MCF 10A (cell line): ENCODE data around the gene CYFIP2. TPM values are rescaled to one million over a fixed set of nuclear protein-coding genes. Genes with fewer than 3 reads are reported as not detected.

Experiments used
- BruUV-seq: library from RNA; stranded (reverse); fragments of 400-500 nt; replicated peaks from 2 replicates; lab custom pipeline; 2021; lab: Mats Ljungman, UMichigan
- CTCF ChIA-PET: fragments of 300-600 bp; sonication (Branson Sonifier 250); formaldehyde crosslinking; extraction: SDS; loops from one replicate; lab custom pipeline; 2021; ENCODE audit warnings: antibody characterized with exemption, inconsistent platforms; lab: Yijun Ruan, JAX
- POLR2A ChIA-PET: fragments of 300-600, 350-650 bp; sonication (Branson Sonifier 250); formaldehyde crosslinking; extraction: SDS; loops from one replicate; lab custom pipeline; 2020; ENCODE audit warnings: antibody characterized with exemption, inconsistent platforms; lab: Yijun Ruan, JAX
- DNase-seq: peaks from one replicate; pipeline ENCODE4 v3.0.0-alpha.2; 2018; ENCODE audit not compliant: unreplicated experiment
- H3K27ac Mint-ChIP-seq: one replicate; pipeline ENCODE4 v1.8.0; 2022; ENCODE audit warnings: mild to moderate bottlenecking, low read depth, mixed read lengths; ENCODE audit not compliant: unreplicated experiment
- H3K27me3 Mint-ChIP-seq: one replicate; pipeline ENCODE4 v1.8.0; 2022; ENCODE audit warnings: mixed read lengths; ENCODE audit not compliant: insufficient read depth, unreplicated experiment
- H3K36me3 Mint-ChIP-seq: one replicate; pipeline ENCODE4 v1.8.0; 2022; ENCODE audit warnings: mild to moderate bottlenecking, moderate library complexity, mixed read lengths; ENCODE audit not compliant: insufficient read depth, unreplicated experiment
- H3K4me1 Mint-ChIP-seq: one replicate; pipeline ENCODE4 v1.8.0; 2022; ENCODE audit warnings: mixed read lengths; ENCODE audit not compliant: insufficient read depth, unreplicated experiment
- H3K4me3 Mint-ChIP-seq: one replicate; pipeline ENCODE4 v1.8.0; 2022; ENCODE audit warnings: mild to moderate bottlenecking, moderate library complexity, mixed read lengths; ENCODE audit not compliant: unreplicated experiment
- H3K9me3 Mint-ChIP-seq: one replicate; pipeline ENCODE4 v1.8.0; 2022; ENCODE audit warnings: mixed read lengths; ENCODE audit not compliant: unreplicated experiment
- CTCF ChIP-seq: fragments of 200-600 bp; IDR thresholded peaks from one replicate; pipeline ENCODE4 v1.8.0; 2022; ENCODE audit warnings: antibody characterized with exemption, mild to moderate bottlenecking; ENCODE audit not compliant: unreplicated experiment
- intact Hi-C: fragments of 100-400 bp; cut with micrococcal nuclease; formaldehyde crosslinking; loops from 2 replicates; pipeline ENCODE4 v1.14.1; 2022
- total RNA-seq: library from RNA; stranded (reverse); gene quantifications from 2 replicates; pipeline ENCODE4 v1.2.3, GENCODE V29; 2022

CYFIP2 gene
- total RNA-seq, 1 experiment from 2014 or later, result 50.8 TPM

GRCh38 chr5:157312492-157312891 is 46.6 kb downstream of the CYFIP2 start:
- no peaks in the 10 kb centered on the region for H3K9me3 Mint-ChIP-seq
- peak; percentile 82 for TF ChIP-seq CTCF
- intact Hi-C loops, result loop anchor here (1.0 kb wide), 2 partner anchors 59 to 163 kb away; no protein-coding TSS in a partner anchor
- peak; percentile 67 for DNase-seq
- no peak overlapping the region for H3K27ac Mint-ChIP-seq
- BruUV-seq, result no TSS peak
- H3K36me3 Mint-ChIP-seq, result peaks cover 7% of the 10 kb centered on the region
- ChIA-PET POLR2A (interaction anchor here (1.4 to 1.5 kb wide), 2 partner anchors 58 to 60 kb away, joined by 4 read pairs; no protein-coding TSS in a partner anchor), CTCF (interaction anchor here (0.6 to 9.7 kb wide), 37 partner anchors 9 to 417 kb away, joined by 3 to 249 read pairs (median 4); partner anchors contain the start of gene CYFIP2)
- H3K4me1 Mint-ChIP-seq, result no peaks in the 10 kb centered on the region
- H3K4me3 Mint-ChIP-seq, result no peak overlapping the region
- H3K27me3 Mint-ChIP-seq, result no peaks in the 10 kb centered on the region

- H3K27ac Mint-ChIP-seq, result no peak overlapping the region
- TF ChIP-seq CTCF, result no peak
- ChIA-PET CTCF (interaction anchor here (0.8 to 2.0 kb wide), 2 partner anchors 20 to 60 kb away, joined by 5 read pairs; no protein-coding TSS in a partner anchor), POLR2A (no interaction called here)
- no peaks in the 10 kb centered on the region for H3K4me1 Mint-ChIP-seq
- no peaks in the 10 kb centered on the region for H3K27me3 Mint-ChIP-seq
- H3K36me3 Mint-ChIP-seq, result peaks cover 9% of the 10 kb centered on the region
- DNase-seq, result no peak
- no TSS peak for BruUV-seq
- no peak overlapping the region for H3K4me3 Mint-ChIP-seq
- intact Hi-C loops, result no loop called here
- H3K9me3 Mint-ChIP-seq, result no peaks in the 10 kb centered on the region
Measured at GRCh38 chr5:157322581-157322980, 56.7 kb downstream of the CYFIP2 start.

DNA sequence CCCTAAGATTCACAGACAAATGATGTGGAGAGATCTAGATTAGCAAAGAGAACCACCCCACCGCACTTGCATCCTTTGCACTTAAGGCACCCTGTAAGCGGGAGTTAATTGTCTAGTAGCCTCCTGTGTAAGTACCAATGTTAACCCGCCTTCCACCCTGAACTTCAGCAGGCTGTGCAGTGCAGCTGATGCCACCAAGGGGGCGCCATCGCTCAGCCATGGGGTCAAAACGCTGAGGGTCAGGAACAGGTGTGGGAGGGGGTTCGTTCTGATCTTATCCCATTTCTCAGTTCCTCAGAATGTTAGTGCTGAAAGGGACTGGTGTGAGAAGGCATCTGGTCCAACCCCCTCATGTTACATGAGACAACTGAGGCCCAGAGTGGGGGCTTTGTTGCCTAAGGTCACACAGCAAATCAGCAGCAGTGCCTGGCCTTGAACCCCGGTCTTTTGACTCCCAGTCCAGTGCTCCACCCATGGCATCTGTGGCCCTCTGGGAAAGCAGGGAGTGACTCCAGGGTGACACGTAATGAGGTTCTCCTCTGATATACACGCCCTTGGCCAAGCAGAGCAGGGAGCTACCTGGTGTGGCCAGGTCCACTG is 57.3 kb downstream of the CYFIP2 start:
- no TSS peak for BruUV-seq
- POLR2A ChIA-PET, result interaction anchor here (0.6 kb wide), 1 partner anchor 394 kb away, joined by 3 read pairs; no protein-coding TSS in a partner anchor
- DNase-seq, result no peak
- H3K27me3 Mint-ChIP-seq, result no peaks in the 10 kb centered on the region
- TF ChIP-seq CTCF, result no peak
- no peaks in the 10 kb centered on the region for H3K4me1 Mint-ChIP-seq
- no peak overlapping the region for H3K4me3 Mint-ChIP-seq
- CTCF ChIA-PET, result interaction anchor here (0.6 to 8.3 kb wide), 14 partner anchors 7 to 420 kb away, joined by 3 to 178 read pairs (median 8); partner anchors contain the start of gene LSM11
- peaks cover 12% of the 10 kb centered on the region for H3K36me3 Mint-ChIP-seq
- intact Hi-C loops, result no loop called here
- H3K27ac Mint-ChIP-seq, result no peak overlapping the region
- H3K9me3 Mint-ChIP-seq, result no peaks in the 10 kb centered on the region

GRCh38 chr5:157324237-157324636 is 58.3 kb downstream of the CYFIP2 start:
- ChIA-PET POLR2A (interaction anchor here (0.6 kb wide), 1 partner anchor 169 kb away, joined by 3 read pairs; no protein-coding TSS in a partner anchor), CTCF (interaction anchor here (0.6 to 8.3 kb wide), 15 partner anchors 8 to 419 kb away, joined by 3 to 178 read pairs (median 9); partner anchors contain the start of gene LSM11)
- H3K4me3 Mint-ChIP-seq, result no peak overlapping the region
- DNase-seq, result no peak
- peaks cover 14% of the 10 kb centered on the region for H3K36me3 Mint-ChIP-seq
- intact Hi-C loops, result no loop called here
- no peak overlapping the region for H3K27ac Mint-ChIP-seq
- no peaks in the 10 kb centered on the region for H3K4me1 Mint-ChIP-seq
- BruUV-seq, result no TSS peak
- no peaks in the 10 kb centered on the region for H3K27me3 Mint-ChIP-seq
- no peaks in the 10 kb centered on the region for H3K9me3 Mint-ChIP-seq
- peak; percentile 42 for TF ChIP-seq CTCF
